Measurements from ENCODE around the gene ADPRS.

Gene ADPRS

GRCh38 chr1:36088577-36089392, at the start of gene ADPRS:
Gene ADPRS, plus strand, starts transcription at chr1:36088892. Its CDS starts 13 bp downstream, at chr1:36088905.
- peak; percentile 67 to 88 (median 84) for DNase-seq

- DNase-seq, result no peak
Observed at GRCh38 chr1:36040238-36040637, 48.5 kb upstream of the ADPRS start.

GRCh38 chr1:36051821-36052220, 36.9 kb upstream of the ADPRS start:
- no peak for DNase-seq

- DNase-seq, result no peak
Observed at GRCh38 chr1:36053978-36054377, 34.7 kb upstream of the ADPRS start.

GRCh38 chr1:36055706-36056105, 33.0 kb upstream of the ADPRS start:
- no peak for DNase-seq

GRCh38 chr1:36062315-36062714, 26.4 kb upstream of the ADPRS start:
- DNase-seq, result no peak

- no peak for DNase-seq
Observed at GRCh38 chr1:36067871-36068270, 20.8 kb upstream of the ADPRS start.

- DNase-seq, result no peak
Observed at GRCh38 chr1:36068866-36069265, 19.8 kb upstream of the ADPRS start.

- DNase-seq, result no peak
Observed at GRCh38 chr1:36070349-36070748, 18.3 kb upstream of the ADPRS start.

- DNase-seq, result no peak
Observed at GRCh38 chr1:36076979-36077573, 11.6 kb upstream of the ADPRS start.

- no peak for DNase-seq
Observed at GRCh38 chr1:36080236-36080635, 8.5 kb upstream of the ADPRS start.

GRCh38 chr1:36080801-36081200, 7.9 kb upstream of the ADPRS start:
- DNase-seq, result no peak

- no peak for DNase-seq
Observed at GRCh38 chr1:36081926-36082485, 6.7 kb upstream of the ADPRS start.

GRCh38 chr1:36083219-36083618, 5.5 kb upstream of the ADPRS start:
- DNase-seq, result no peak

- DNase-seq, result no peak
Observed at GRCh38 chr1:36083635-36084496, 4.8 kb upstream of the ADPRS start, which contains the start of gene TEKT2. Gene TEKT2, plus strand, starts transcription at chr1:36084094. Its CDS starts 828 bp downstream, at chr1:36084922.

GRCh38 chr1:36084497-36085115, 4.1 kb upstream of the ADPRS start:
- DNase-seq, result no peak

GRCh38 chr1:36085126-36085525, 3.6 kb upstream of the ADPRS start:
- DNase-seq, result no peak

- no peak for DNase-seq
Observed at GRCh38 chr1:36085686-36086526, 2.8 kb upstream of the ADPRS start.

GRCh38 chr1:36086529-36087232, 2.0 kb upstream of the ADPRS start:
- DNase-seq, result no peak

GRCh38 chr1:36087233-36088123, 1.2 kb upstream of the ADPRS start:
- no peak for DNase-seq
